Activated CD4-positive, alpha-beta T cell treated with anti-CD3 and anti-CD28 coated beads, Interleukin-2, amount 50 U/mL, for 1 hour (primary cell): ENCODE data around the gene CCDC71.

ENCODE experiments used
- DNase-seq: peaks from one replicate; pipeline ENCODE4 v3.0.0-alpha.2; 2020

CCDC71 gene

GRCh38 chr3:49165771-49166751 lies at the start of gene CCDC71:
Gene CCDC71 (minus strand): TSS chr3:49166331. CDS start chr3:49164208, 2,123 bp downstream.
- peak; percentile 67 for DNase-seq

- DNase-seq, result no peak
Observed at GRCh38 chr3:49213998-49214397, 47.9 kb upstream of the CCDC71 start.

GRCh38 chr3:49213541-49213943 lies 47.4 kb upstream of the CCDC71 start:
- DNase-seq, result no peak

GRCh38 chr3:49199900-49200281 lies 33.8 kb upstream of the CCDC71 start:
- no peak for DNase-seq

- DNase-seq, result no peak
Observed at GRCh38 chr3:49199239-49199899, 33.2 kb upstream of the CCDC71 start.

GRCh38 chr3:49198611-49199230 lies 32.6 kb upstream of the CCDC71 start:
- no peak for DNase-seq

GRCh38 chr3:49198161-49198560 lies 32.0 kb upstream of the CCDC71 start:
- DNase-seq, result no peak

- DNase-seq, result no peak
Observed at GRCh38 chr3:49191741-49192140, 25.6 kb upstream of the CCDC71 start.

GRCh38 chr3:49183873-49184272 lies 17.7 kb upstream of the CCDC71 start:
- DNase-seq, result no peak

- DNase-seq, result no peak
Observed at GRCh38 chr3:49182682-49183081, 16.6 kb upstream of the CCDC71 start.

- DNase-seq, result no peak
Observed at GRCh38 chr3:49181351-49181750, 15.2 kb upstream of the CCDC71 start.

- DNase-seq, result no peak
Observed at GRCh38 chr3:49180116-49180515, 14.0 kb upstream of the CCDC71 start.

GRCh38 chr3:49177073-49177472 lies 10.9 kb upstream of the CCDC71 start:
- no peak for DNase-seq

- DNase-seq, result no peak
Observed at GRCh38 chr3:49175530-49175929, 9.4 kb upstream of the CCDC71 start.

- DNase-seq, result no peak
Observed at GRCh38 chr3:49174397-49174985, 8.4 kb upstream of the CCDC71 start.

GRCh38 chr3:49173792-49174170 lies 7.7 kb upstream of the CCDC71 start:
- no peak for DNase-seq

- no peak for DNase-seq
Observed at GRCh38 chr3:49173116-49173791, 7.1 kb upstream of the CCDC71 start.

- no peak for DNase-seq
Observed at GRCh38 chr3:49172551-49173041, 6.5 kb upstream of the CCDC71 start.

GRCh38 chr3:49171775-49172500 lies 5.8 kb upstream of the CCDC71 start:
- no peak for DNase-seq

- peak; percentile 82 for DNase-seq
Observed at GRCh38 chr3:49171119-49171774, 5.1 kb upstream of the CCDC71 start, which contains the start of gene KLHDC8B. Gene KLHDC8B (plus strand): TSS chr3:49171598. CDS start chr3:49172770, 1,172 bp downstream.

- no peak for DNase-seq
Observed at GRCh38 chr3:49170744-49171118, 4.6 kb upstream of the CCDC71 start.
